ENCODE data around the gene XPOT. TPM values are rescaled to one million over a fixed set of nuclear protein-coding genes. Genes with fewer than 3 reads are reported as not detected.

XPOT gene
- total RNA-seq, 4 donors from 2014 or later = 25.3 to 32.5 (median 29.6) TPM

GRCh38 chr12:64461634-64462414 is 57.6 kb downstream of the XPOT start:
- no peak overlapping the region for H3K4me3 ChIP-seq (ENCODE audit: low read depth, poor library complexity, severe bottlenecking)
- intact Hi-C loops (cut with DNase I; ENCODE audit: low total_unique reads) = no loop called here
- TF ChIP-seq POLR2A (IDR thresholded peaks at IDR 0.05) (no peak), CTCF (IDR thresholded peaks at IDR 0.05) (no peak)
- no peak for DNase-seq (ENCODE audit: low spot score in 2 of 2)
- 37 to 60% methylated on average over 2 of the region's 2 CpGs for WGBS, 2 donors

GRCh38 chr12:64466178-64466577 is 62.0 kb downstream of the XPOT start:
- TF ChIP-seq POLR2A (IDR thresholded peaks at IDR 0.05) (no peak), CTCF (IDR thresholded peaks at IDR 0.05) (no peak)
- intact Hi-C loops (cut with DNase I; ENCODE audit: low total_unique reads) = no loop called here
- DNase-seq (ENCODE audit: low spot score in 2 of 2) = no peak
- no peak overlapping the region for H3K4me3 ChIP-seq (ENCODE audit: low read depth, poor library complexity, severe bottlenecking)

GRCh38 chr12:64468966-64469365 is 64.8 kb downstream of the XPOT start:
- 70 to 71% methylated on average over 5 of the region's 5 CpGs for WGBS, 2 donors
- H3K4me3 ChIP-seq (ENCODE audit: low read depth, poor library complexity, severe bottlenecking) = no peak overlapping the region
- intact Hi-C loops (cut with DNase I; ENCODE audit: low total_unique reads) = no loop called here
- DNase-seq (ENCODE audit: low spot score in 2 of 2) = no peak
- TF ChIP-seq POLR2A (IDR thresholded peaks at IDR 0.05) (no peak), CTCF (IDR thresholded peaks at IDR 0.05) (no peak)

- no peak overlapping the region for H3K4me3 ChIP-seq (ENCODE audit: low read depth, poor library complexity, severe bottlenecking)
- WGBS, 2 donors = 81 to 84% methylated on average over 2 of the region's 2 CpGs
- intact Hi-C loops (cut with DNase I; ENCODE audit: low total_unique reads) = no loop called here
- DNase-seq (ENCODE audit: low spot score in 2 of 2) = no peak
- TF ChIP-seq POLR2A (IDR thresholded peaks at IDR 0.05) = no peak
- TF ChIP-seq CTCF (IDR thresholded peaks at IDR 0.05) = no peak
Measured at GRCh38 chr12:64469455-64470142, 65.4 kb downstream of the XPOT start.

GRCh38 chr12:64470495-64470894 is 66.3 kb downstream of the XPOT start:
- TF ChIP-seq CTCF (IDR thresholded peaks at IDR 0.05) (no peak), POLR2A (IDR thresholded peaks at IDR 0.05) (no peak)
- WGBS, 2 donors = 94 to 97% methylated on average over 2 of the region's 2 CpGs
- no peak for DNase-seq (ENCODE audit: low spot score in 2 of 2)
- intact Hi-C loops (cut with DNase I; ENCODE audit: low total_unique reads) = no loop called here
- H3K4me3 ChIP-seq (ENCODE audit: low read depth, poor library complexity, severe bottlenecking) = no peak overlapping the region

Data from lower leg skin (tissue), 4 donors.